ENCODE data around the gene MRTFB. TPM values are rescaled to one million over a fixed set of nuclear protein-coding genes. Genes with fewer than 3 reads are reported as not detected.

Gene MRTFB
- total RNA-seq, 1 experiment from 2014 or later, result 90.5 TPM

GRCh38 chr16:14035092-14035491 is 36.0 kb upstream of the MRTFB start:
- Histone ChIP-seq H3K36me3 (ENCODE audit: control insufficient read depth, insufficient read depth, low read length) (no peaks in the 10 kb centered on the region), H3K4me3 (ENCODE audit: low read depth in 2 of 2, low read length in 2 of 2) (no peak overlapping the region), H3K27me3 (ENCODE audit: control insufficient read depth, insufficient read depth, low read length) (no peaks in the 10 kb centered on the region), H3K4me1 (ENCODE audit: control insufficient read depth, insufficient read depth, low read length) (no peaks in the 10 kb centered on the region), H3K27ac (ENCODE audit: low read length) (no peak overlapping the region), H3K9me3 (ENCODE audit: control insufficient read depth, insufficient read depth, low read depth, low read length) (no peaks in the 10 kb centered on the region)
- ATAC-seq, result no peak
- intact Hi-C loops (cut with micrococcal nuclease; ENCODE audit: unreplicated experiment) (no loop called here), in situ Hi-C loops (cut with HindIII; ENCODE audit: low pct_unique_long_range_greater_than_20kb, low sequenced_read_pairs) (no loop called here)
- no peak for DNase-seq (ENCODE audit: low read depth, low spot score)
- no peak for TF ChIP-seq POLR2AphosphoS5 (IDR thresholded peaks at IDR 0.05; ENCODE audit: low read depth, low read length)
- no peak for TF ChIP-seq SIN3A (IDR thresholded peaks at IDR 0.05; ENCODE audit: borderline replicate concordance, insufficient read depth, low read depth, low read length)
- TF ChIP-seq TCF7L2 (IDR thresholded peaks at IDR 0.05; ENCODE audit: low read depth, low read length), result no peak
- BruUV-seq (replicated peaks), result no TSS peak
- ChIA-PET POLR2A (no interaction called here), CTCF (no interaction called here)

DNA sequence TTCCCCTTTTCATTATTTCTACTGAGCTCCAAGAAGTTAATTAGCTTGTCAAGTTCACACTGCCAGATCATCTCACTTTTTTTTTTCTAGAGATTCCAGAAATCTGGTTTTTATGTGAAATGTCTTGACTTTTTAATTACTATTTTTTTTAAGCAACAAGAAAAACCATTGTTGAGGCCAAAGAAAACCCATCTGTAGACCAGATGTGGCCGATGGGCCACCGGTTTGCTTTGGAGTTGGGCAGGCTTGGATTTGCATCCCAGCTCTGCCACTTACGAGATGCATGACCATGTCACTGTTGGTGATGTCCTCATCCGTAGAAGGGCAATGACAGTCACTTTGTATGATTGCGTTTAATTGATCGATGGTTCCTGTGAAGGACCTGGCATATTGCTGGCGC is 34.2 kb upstream of the MRTFB start:
- H3K4me1 ChIP-seq (ENCODE audit: control insufficient read depth, insufficient read depth, low read length), result no peaks in the 10 kb centered on the region
- no peaks in the 10 kb centered on the region for H3K9me3 ChIP-seq (ENCODE audit: control insufficient read depth, insufficient read depth, low read depth, low read length)
- H3K27ac ChIP-seq (ENCODE audit: low read length), result no peak overlapping the region
- in situ Hi-C loops (cut with HindIII; ENCODE audit: low pct_unique_long_range_greater_than_20kb, low sequenced_read_pairs) (no loop called here), intact Hi-C loops (cut with micrococcal nuclease; ENCODE audit: unreplicated experiment) (no loop called here)
- ChIA-PET POLR2A (no interaction called here), CTCF (no interaction called here)
- no peaks in the 10 kb centered on the region for H3K27me3 ChIP-seq (ENCODE audit: control insufficient read depth, insufficient read depth, low read length)
- TF ChIP-seq, protein P1, sequence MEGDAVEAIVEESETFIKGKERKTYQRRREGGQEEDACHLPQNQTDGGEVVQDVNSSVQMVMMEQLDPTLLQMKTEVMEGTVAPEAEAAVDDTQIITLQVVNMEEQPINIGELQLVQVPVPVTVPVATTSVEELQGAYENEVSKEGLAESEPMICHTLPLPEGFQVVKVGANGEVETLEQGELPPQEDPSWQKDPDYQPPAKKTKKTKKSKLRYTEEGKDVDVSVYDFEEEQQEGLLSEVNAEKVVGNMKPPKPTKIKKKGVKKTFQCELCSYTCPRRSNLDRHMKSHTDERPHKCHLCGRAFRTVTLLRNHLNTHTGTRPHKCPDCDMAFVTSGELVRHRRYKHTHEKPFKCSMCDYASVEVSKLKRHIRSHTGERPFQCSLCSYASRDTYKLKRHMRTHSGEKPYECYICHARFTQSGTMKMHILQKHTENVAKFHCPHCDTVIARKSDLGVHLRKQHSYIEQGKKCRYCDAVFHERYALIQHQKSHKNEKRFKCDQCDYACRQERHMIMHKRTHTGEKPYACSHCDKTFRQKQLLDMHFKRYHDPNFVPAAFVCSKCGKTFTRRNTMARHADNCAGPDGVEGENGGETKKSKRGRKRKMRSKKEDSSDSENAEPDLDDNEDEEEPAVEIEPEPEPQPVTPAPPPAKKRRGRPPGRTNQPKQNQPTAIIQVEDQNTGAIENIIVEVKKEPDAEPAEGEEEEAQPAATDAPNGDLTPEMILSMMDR (IDR thresholded peaks at IDR 0.05), result no peak
- TF ChIP-seq POLR2AphosphoS5 (IDR thresholded peaks at IDR 0.05; ENCODE audit: low read depth, low read length), result no peak
- TF ChIP-seq SIN3A (IDR thresholded peaks at IDR 0.05; ENCODE audit: borderline replicate concordance, insufficient read depth, low read depth, low read length), result no peak
- TF ChIP-seq TCF7L2 (IDR thresholded peaks at IDR 0.05; ENCODE audit: low read depth, low read length), result no peak
- no peak for TF ChIP-seq REST (IDR thresholded peaks at IDR 0.05; ENCODE audit: insufficient read depth in 1 of 2, low read depth in 2 of 2, low read length in 1 of 2)
- DNase-seq (ENCODE audit: low read depth, low spot score) (no peak), ATAC-seq (no peak)
- BruUV-seq (replicated peaks), result no TSS peak
- no peaks in the 10 kb centered on the region for H3K36me3 ChIP-seq (ENCODE audit: control insufficient read depth, insufficient read depth, low read length)
- no peak overlapping the region for H3K4me3 ChIP-seq (ENCODE audit: low read depth in 2 of 2, low read length in 2 of 2)

DNA sequence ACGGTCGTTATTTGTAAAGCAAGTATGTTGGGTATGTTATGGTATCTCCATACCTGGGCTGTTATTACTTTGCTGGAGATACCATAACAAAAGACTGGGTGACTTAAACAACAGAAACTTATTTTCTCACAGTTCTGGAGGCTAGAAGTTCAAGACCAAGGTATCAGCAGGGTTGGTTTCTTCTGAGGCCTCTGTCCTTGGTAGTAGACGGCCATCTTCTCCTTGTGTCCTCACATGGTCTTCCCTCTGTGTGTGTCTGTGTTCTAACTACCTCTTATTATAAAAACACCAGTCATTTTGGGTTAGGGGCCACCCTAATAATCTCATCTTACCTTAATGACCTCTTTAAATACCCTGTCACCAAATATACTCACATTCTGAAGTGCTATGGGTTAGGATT is 33.2 kb upstream of the MRTFB start:
- Histone ChIP-seq H3K27ac (ENCODE audit: low read length) (no peak overlapping the region), H3K27me3 (ENCODE audit: control insufficient read depth, insufficient read depth, low read length) (no peaks in the 10 kb centered on the region), H3K4me3 (ENCODE audit: low read depth in 2 of 2, low read length in 2 of 2) (no peak overlapping the region), H3K9me3 (ENCODE audit: control insufficient read depth, insufficient read depth, low read depth, low read length) (no peaks in the 10 kb centered on the region), H3K36me3 (ENCODE audit: control insufficient read depth, insufficient read depth, low read length) (no peaks in the 10 kb centered on the region), H3K4me1 (ENCODE audit: control insufficient read depth, insufficient read depth, low read length) (peaks cover 7% of the 10 kb centered on the region)
- no TSS peak for BruUV-seq (replicated peaks)
- in situ Hi-C loops (cut with HindIII; ENCODE audit: low pct_unique_long_range_greater_than_20kb, low sequenced_read_pairs) (no loop called here), intact Hi-C loops (cut with micrococcal nuclease; ENCODE audit: unreplicated experiment) (no loop called here)
- TF ChIP-seq REST (IDR thresholded peaks at IDR 0.05; ENCODE audit: insufficient read depth in 1 of 2, low read depth in 2 of 2, low read length in 1 of 2), result peak in 1 of 2 experiments; percentile 59; a peak in 1 of 4 replicates
- no peak for TF ChIP-seq POLR2AphosphoS5 (IDR thresholded peaks at IDR 0.05; ENCODE audit: low read depth, low read length)
- no peak for ATAC-seq
- no peak for DNase-seq (ENCODE audit: low read depth, low spot score)
- ChIA-PET POLR2A (no interaction called here), CTCF (no interaction called here)
